GM19193 (cell line): ENCODE results near the gene NOXA1.

Experiments
- POLR2A ChIP-seq: IDR thresholded peaks from 4 replicates; pipeline ENCODE4 v1.6.1; 2011; ENCODE audit not compliant: insufficient read depth, insufficient read length; ENCODE audit errors: extremely low read depth

Gene NOXA1

GRCh38 chr9:137422604-137423513 lies at the start of gene NOXA1, which contains the start of gene EXD3:
NOXA1 (plus strand) TSS chr9:137423393; CDS start chr9:137423530, 137 bp downstream.
EXD3 (minus strand) TSS chr9:137423162; CDS start chr9:137395357, 27,805 bp downstream.
- TF ChIP-seq POLR2A, result peak; percentile 70

GRCh38 chr9:137373611-137373980 lies 49.6 kb upstream of the NOXA1 start:
- no peak for TF ChIP-seq POLR2A

GRCh38 chr9:137374131-137374845 lies 48.9 kb upstream of the NOXA1 start:
- TF ChIP-seq POLR2A, result no peak

- TF ChIP-seq POLR2A, result no peak
Measured at GRCh38 chr9:137375321-137376058, 47.7 kb upstream of the NOXA1 start.

- TF ChIP-seq POLR2A, result no peak
Measured at GRCh38 chr9:137376386-137376785, 46.8 kb upstream of the NOXA1 start.

- no peak for TF ChIP-seq POLR2A
Measured at GRCh38 chr9:137379761-137380161, 43.4 kb upstream of the NOXA1 start.

GRCh38 chr9:137380171-137380570 lies 43.0 kb upstream of the NOXA1 start:
- TF ChIP-seq POLR2A, result no peak

GRCh38 chr9:137380606-137381005 lies 42.6 kb upstream of the NOXA1 start:
- no peak for TF ChIP-seq POLR2A

GRCh38 chr9:137381501-137382443 lies 41.4 kb upstream of the NOXA1 start:
- TF ChIP-seq POLR2A, result no peak

- no peak for TF ChIP-seq POLR2A
Measured at GRCh38 chr9:137382444-137383080, 40.6 kb upstream of the NOXA1 start.

- no peak for TF ChIP-seq POLR2A
Measured at GRCh38 chr9:137383081-137383783, 40.0 kb upstream of the NOXA1 start.

- no peak for TF ChIP-seq POLR2A
Measured at GRCh38 chr9:137383784-137384756, 39.1 kb upstream of the NOXA1 start.
